Stimulated activated CD8-positive, alpha-beta memory T cell treated with anti-CD3 and anti-CD28 coated beads, Interleukin-15, amount 100 ng/mL, for 1 hour (primary cell): ENCODE measurements around the gene FLT4.
"Not testable (repeated sequence)": the region's sequence is repeated elsewhere in the genome, so short reads cannot be mapped to it uniquely, and the experiment has no call there.

Source experiments
- DNase-seq: peaks from one replicate; pipeline ENCODE4 v3.0.0-alpha.2; 2020; ENCODE audit warnings: low read depth

Gene FLT4

GRCh38 chr5:180670157-180670556 lies 20.8 kb upstream of the FLT4 start:
- DNase-seq = no peak

GRCh38 chr5:180669661-180670060 lies 20.3 kb upstream of the FLT4 start:
- DNase-seq = no peak

- no peak for DNase-seq
Measured at GRCh38 chr5:180668835-180669596, 19.6 kb upstream of the FLT4 start.

GRCh38 chr5:180666812-180667211 lies 17.4 kb upstream of the FLT4 start:
- no peak for DNase-seq

- DNase-seq = no peak
Measured at GRCh38 chr5:180665682-180666404, 16.4 kb upstream of the FLT4 start.

- DNase-seq = no peak
Measured at GRCh38 chr5:180658774-180659564, 9.6 kb upstream of the FLT4 start.

GRCh38 chr5:180655243-180655642 lies 5.8 kb upstream of the FLT4 start:
- not testable (repeated sequence) for DNase-seq

- no peak for DNase-seq
Measured at GRCh38 chr5:180652771-180653170, 3.4 kb upstream of the FLT4 start.

- no peak for DNase-seq
Measured at GRCh38 chr5:180652346-180652745, 2.9 kb upstream of the FLT4 start.

GRCh38 chr5:180648658-180649296 lies 623 bp downstream of the FLT4 start:
- no peak for DNase-seq

GRCh38 chr5:180647941-180648500 lies 1.4 kb downstream of the FLT4 start:
- no peak for DNase-seq

- no peak for DNase-seq
Measured at GRCh38 chr5:180647465-180647864, 1.9 kb downstream of the FLT4 start.

- DNase-seq = no peak
Measured at GRCh38 chr5:180646963-180647305, 2.5 kb downstream of the FLT4 start.

- DNase-seq = no peak
Measured at GRCh38 chr5:180646289-180646962, 3.0 kb downstream of the FLT4 start.

GRCh38 chr5:180645274-180646204 lies 3.9 kb downstream of the FLT4 start:
- DNase-seq = no peak

GRCh38 chr5:180644825-180645273 lies 4.6 kb downstream of the FLT4 start:
- DNase-seq = no peak

- DNase-seq = no peak
Measured at GRCh38 chr5:180644129-180644824, 5.1 kb downstream of the FLT4 start.

GRCh38 chr5:180643191-180643851 lies 6.1 kb downstream of the FLT4 start:
- DNase-seq = no peak

- DNase-seq = no peak
Measured at GRCh38 chr5:180642779-180643178, 6.6 kb downstream of the FLT4 start.
